ENCODE data around the gene SLC25A2.
A peak's percentile ranks its signal among the peaks of the same experiment; 100 is the strongest.

GRCh38 chr5:141349917-141350619 is 46.2 kb upstream of the SLC25A2 start, which contains the start of gene PCDHGB1:
- peak; percentile 17 for TF ChIP-seq CTCF (IDR thresholded peaks at IDR 0.05; ENCODE audit: borderline replicate concordance, extremely low read depth, low read length, poor library complexity, severe bottlenecking)
- TF ChIP-seq EZH2 (IDR thresholded peaks at IDR 0.05; ENCODE audit: borderline replicate concordance, low read depth, low read length, severe bottlenecking), result no peak

Data from DND-41 (cell line).